Fibroblast of skin of left quadriceps (primary cell): Measurements from ENCODE around the gene OSTC.

Source experiments
- DNase-seq, 2 experiments: peaks; one replicate each; pipeline ENCODE4 v3.0.0-alpha.2; 2013; ENCODE audit warnings: low read depth in 2 of 2

Gene OSTC

DNA sequence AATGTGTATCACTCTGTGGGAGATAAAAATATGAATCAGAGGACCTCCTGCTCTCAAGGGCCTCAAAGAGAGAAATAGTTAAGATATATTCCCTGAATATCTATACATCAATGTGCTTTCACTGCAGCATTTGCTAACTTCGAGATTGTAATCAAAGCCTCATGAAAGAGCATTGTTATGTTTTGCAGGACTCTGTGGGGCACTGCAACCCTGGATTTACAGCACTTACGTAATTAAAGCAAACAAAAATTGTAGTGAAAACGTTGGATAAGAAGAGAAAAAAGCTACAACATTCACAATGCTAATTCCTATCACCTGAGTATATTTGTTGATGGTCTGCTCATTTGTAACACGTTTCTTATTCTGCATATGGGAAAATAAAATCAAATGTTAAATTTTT, 64.5 kb downstream of the OSTC start:
- DNase-seq: no peak

- no peak for DNase-seq
These were observed 65.9 kb downstream of the OSTC start for GRCh38 chr4:108716340-108716739.

- no peak for DNase-seq
These were observed 67.0 kb downstream of the OSTC start for GRCh38 chr4:108717386-108717785.
